ENCODE data around the gene DSCAML1. TPM values are rescaled to one million over a fixed set of nuclear protein-coding genes. Genes with fewer than 3 reads are reported as not detected.

Gene DSCAML1
- total RNA-seq, 2 donors from 2014 or later, result 0.21 to 0.41 TPM

DNA sequence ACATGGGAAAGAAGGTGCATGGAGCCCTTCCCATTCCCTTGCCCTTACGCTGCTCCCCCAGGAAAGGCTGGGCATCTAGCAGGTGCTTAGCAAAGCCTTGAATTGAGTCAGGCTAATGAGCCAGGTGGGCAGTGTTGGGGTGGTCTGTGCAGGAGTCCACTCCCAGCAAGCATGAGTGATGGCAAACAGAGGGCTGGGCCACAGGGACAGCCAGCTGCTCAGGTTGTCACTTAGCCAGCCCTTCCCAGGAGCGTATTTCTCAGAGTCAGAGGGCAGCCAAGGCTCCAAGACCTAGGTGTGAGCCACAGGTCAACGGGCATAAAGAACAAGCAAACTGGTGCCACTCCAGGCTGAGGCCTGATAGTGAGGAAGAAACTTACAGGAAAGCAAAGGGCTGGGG, 149.8 kb downstream of the DSCAML1 start:
- Histone ChIP-seq H3K27ac (no peak overlapping the region), H3K36me3 (no peaks in the 10 kb centered on the region), H3K27me3 (replicated peaks; ENCODE audit: insufficient read depth) (no peaks in the 10 kb centered on the region), H3K9me3 (no peaks in the 10 kb centered on the region), H3K4me1 (ENCODE audit: control insufficient read depth in 1 of 2, low read depth in 2 of 2) (no peaks in the 10 kb centered on the region), H3K4me3 (no peak overlapping the region)
- ATAC-seq (ENCODE audit: insufficient number of reproducible peaks, low FRiP score, low read depth) (no peak), DNase-seq (ENCODE audit: low spot score) (no peak)
- TF ChIP-seq, protein P1, sequence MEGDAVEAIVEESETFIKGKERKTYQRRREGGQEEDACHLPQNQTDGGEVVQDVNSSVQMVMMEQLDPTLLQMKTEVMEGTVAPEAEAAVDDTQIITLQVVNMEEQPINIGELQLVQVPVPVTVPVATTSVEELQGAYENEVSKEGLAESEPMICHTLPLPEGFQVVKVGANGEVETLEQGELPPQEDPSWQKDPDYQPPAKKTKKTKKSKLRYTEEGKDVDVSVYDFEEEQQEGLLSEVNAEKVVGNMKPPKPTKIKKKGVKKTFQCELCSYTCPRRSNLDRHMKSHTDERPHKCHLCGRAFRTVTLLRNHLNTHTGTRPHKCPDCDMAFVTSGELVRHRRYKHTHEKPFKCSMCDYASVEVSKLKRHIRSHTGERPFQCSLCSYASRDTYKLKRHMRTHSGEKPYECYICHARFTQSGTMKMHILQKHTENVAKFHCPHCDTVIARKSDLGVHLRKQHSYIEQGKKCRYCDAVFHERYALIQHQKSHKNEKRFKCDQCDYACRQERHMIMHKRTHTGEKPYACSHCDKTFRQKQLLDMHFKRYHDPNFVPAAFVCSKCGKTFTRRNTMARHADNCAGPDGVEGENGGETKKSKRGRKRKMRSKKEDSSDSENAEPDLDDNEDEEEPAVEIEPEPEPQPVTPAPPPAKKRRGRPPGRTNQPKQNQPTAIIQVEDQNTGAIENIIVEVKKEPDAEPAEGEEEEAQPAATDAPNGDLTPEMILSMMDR (IDR thresholded peaks at IDR 0.05), result no peak

DNA sequence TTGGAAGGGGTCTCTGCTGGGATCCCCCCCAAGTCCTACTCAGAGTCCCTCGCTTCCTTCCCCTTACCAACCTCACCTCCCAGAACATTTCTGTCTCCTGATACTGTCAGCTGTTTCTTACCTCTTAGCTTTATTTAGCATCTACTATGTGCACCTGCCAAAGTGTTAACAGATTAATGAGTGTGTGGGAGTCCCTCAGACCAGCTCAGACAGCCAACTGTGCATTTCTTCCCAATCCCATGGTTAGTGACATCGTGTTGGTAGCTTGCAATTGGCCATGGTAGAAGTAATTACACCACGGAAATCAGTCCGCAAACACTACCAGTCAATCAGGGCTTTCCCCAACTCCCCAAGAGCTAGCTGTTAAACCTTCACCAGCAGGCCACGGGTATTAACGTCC, 150.6 kb downstream of the DSCAML1 start:
- Histone ChIP-seq H3K4me3 (no peak overlapping the region), H3K4me1 (ENCODE audit: control insufficient read depth in 1 of 2, low read depth in 2 of 2) (no peaks in the 10 kb centered on the region), H3K27ac (no peak overlapping the region), H3K36me3 (no peaks in the 10 kb centered on the region), H3K27me3 (replicated peaks; ENCODE audit: insufficient read depth) (no peaks in the 10 kb centered on the region), H3K9me3 (no peaks in the 10 kb centered on the region)
- TF ChIP-seq, protein P1 (IDR thresholded peaks at IDR 0.05), result no peak
- ATAC-seq (ENCODE audit: insufficient number of reproducible peaks, low FRiP score, low read depth), result no peak
- DNase-seq (ENCODE audit: low spot score), result no peak

DNA sequence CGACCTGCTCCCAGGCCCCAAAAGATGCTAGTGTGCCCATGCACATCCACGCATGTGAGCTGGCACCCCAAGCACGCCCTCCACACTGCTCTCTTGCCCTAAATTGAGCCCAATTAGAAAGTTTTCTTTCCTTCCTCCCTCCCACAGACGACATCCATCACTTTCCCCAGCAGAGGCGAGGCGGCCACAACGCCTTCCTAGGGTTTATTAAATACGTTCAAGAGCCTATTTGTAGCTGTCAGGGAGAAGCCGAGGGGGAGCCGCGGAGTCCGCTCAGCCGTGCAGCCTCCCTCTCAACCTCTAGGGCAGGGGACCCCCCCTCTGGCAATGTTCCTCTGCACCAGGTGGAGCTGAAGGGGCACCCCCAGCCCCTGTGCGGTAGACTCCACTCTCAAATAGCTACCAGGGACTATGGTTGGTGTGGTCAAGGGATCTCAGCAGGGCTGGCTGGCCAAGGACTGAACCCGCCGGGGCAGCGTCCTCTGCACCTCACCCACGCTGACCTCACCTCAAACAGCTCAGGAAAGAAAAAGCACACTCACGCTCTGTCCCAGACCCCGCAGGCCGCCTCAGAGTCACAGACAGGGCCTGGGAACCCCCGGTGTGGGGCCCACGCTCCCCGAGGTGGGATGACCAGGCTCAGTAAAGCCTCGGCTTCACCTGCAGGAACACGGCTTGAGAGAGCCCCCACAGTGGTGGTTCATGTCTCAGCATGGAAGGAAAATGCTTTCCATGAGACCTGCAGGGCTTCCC, 152.4 kb downstream of the DSCAML1 start:
- Histone ChIP-seq H3K27ac (no peak overlapping the region), H3K9me3 (no peaks in the 10 kb centered on the region), H3K4me1 (ENCODE audit: control insufficient read depth in 1 of 2, low read depth in 2 of 2) (no peaks in the 10 kb centered on the region), H3K4me3 (no peak overlapping the region), H3K27me3 (replicated peaks; ENCODE audit: insufficient read depth) (no peaks in the 10 kb centered on the region), H3K36me3 (no peaks in the 10 kb centered on the region)
- no peak for DNase-seq (ENCODE audit: low spot score)
- no peak for ATAC-seq (ENCODE audit: insufficient number of reproducible peaks, low FRiP score, low read depth)
- TF ChIP-seq, protein P1 (IDR thresholded peaks at IDR 0.05), result no peak

DNA sequence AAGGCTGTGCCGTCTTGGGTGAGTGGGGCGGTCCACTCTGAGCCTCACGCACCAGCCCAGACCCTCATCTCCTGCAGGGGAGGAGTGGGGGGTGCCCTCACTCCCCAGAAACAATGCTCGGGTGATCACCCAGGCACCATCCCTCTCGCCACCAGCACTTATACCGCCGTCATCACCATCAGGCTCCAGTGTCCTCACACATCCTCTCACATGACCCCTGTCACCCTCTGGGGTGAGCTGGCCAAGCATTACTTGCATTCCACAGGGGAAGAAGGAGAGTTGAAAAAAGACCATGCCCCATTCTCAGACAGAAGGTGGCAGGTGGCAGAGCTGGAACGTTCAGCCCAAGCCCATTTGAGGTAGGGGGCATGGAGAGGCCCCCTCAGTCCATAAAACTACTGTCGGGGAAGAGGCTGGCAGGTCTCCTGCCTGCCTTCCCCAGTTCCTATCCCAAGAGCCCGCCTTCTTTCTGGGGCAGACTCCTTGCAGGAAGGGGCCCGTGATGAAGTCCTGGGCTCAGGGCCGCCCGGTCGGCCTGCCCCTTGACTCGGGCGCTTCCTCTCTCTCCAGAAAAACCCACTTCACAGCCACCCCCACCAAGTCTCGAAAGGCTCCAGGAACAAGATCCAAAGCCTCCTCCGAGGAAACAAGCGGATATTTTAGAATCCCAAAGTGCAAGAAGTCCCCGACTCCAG, 153.3 kb downstream of the DSCAML1 start:
- no peak for DNase-seq (ENCODE audit: low spot score)
- Histone ChIP-seq H3K4me3 (no peak overlapping the region), H3K27ac (no peak overlapping the region), H3K36me3 (no peaks in the 10 kb centered on the region), H3K4me1 (ENCODE audit: control insufficient read depth in 1 of 2, low read depth in 2 of 2) (no peaks in the 10 kb centered on the region), H3K27me3 (replicated peaks; ENCODE audit: insufficient read depth) (no peaks in the 10 kb centered on the region), H3K9me3 (no peaks in the 10 kb centered on the region)
- TF ChIP-seq, protein P1 (IDR thresholded peaks at IDR 0.05), result no peak
- ATAC-seq (ENCODE audit: insufficient number of reproducible peaks, low FRiP score, low read depth), result no peak

DNA sequence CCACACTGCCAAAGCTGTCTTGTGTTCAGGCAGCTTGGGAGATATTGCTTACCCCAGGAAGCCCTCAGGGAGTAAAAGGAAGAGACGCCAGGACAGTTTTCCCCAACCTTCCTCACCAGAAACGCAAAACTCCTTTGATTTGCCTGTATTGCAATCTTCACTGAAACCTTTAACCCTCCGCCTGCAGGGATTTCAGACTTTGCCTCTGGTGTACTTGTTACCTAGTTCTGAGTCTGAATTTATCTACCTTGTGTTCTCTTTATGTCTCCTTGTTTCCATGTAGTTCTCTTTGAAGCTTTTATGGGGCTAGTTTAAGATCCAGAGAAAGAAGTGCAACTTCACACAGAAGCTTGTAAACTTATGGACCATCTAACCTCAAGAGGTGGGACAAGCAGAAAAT, 154.2 kb downstream of the DSCAML1 start:
- TF ChIP-seq, protein P1 (IDR thresholded peaks at IDR 0.05), result no peak
- no peak overlapping the region for H3K27ac ChIP-seq
- DNase-seq (ENCODE audit: low spot score), result no peak

More for the DNA sequence above, 154.2 kb downstream of the DSCAML1 start:
- Histone ChIP-seq H3K9me3 (no peaks in the 10 kb centered on the region), H3K4me1 (ENCODE audit: control insufficient read depth in 1 of 2, low read depth in 2 of 2) (no peaks in the 10 kb centered on the region), H3K4me3 (no peak overlapping the region), H3K36me3 (no peaks in the 10 kb centered on the region), H3K27me3 (replicated peaks; ENCODE audit: insufficient read depth) (no peaks in the 10 kb centered on the region)
- no peak for ATAC-seq (ENCODE audit: insufficient number of reproducible peaks, low FRiP score, low read depth)

Measured in thoracic aorta (tissue), 2 donors.